Inferior parietal cortex (tissue), 1 donor: ENCODE results near the gene C20orf144.
A peak's percentile ranks its signal among the peaks of the same experiment; 100 is the strongest.

Source experiments
- DNase-seq: peaks from one replicate; pipeline ENCODE4 v3.0.0-alpha.2; 2016; ENCODE audit errors: extremely low spot score

The C20orf144 gene

DNA sequence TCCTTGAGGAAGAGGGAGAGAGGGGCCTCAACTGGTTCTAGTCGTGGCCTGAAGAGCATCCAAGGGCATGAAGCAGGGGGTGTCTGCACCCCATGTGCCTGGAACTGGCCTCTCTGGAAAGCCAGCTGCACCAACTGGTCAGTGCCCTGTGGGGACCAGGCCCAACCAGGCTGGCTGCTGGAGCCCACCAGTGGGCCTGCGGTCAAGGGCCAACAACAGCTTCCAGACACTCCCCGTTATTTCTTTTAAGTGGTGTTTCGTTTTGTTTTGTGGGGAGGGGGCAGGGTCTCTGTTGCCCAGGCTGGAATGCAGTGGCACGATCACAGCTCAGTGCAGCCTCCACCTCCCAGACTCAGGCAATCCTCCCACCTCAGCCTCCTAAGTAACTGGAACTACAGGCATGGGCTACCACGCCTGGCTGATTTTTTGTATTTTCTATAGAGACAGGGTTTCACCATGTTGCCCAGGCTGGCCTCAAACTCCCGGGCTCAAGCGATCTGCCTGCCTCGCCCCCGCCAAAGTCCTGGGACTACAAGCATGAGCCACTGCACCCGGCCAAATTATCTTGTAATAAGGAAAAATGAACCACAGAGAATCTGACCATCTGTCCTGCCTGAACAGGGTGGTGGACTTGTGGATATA, 11.9 kb upstream of the C20orf144 start:
- no peak for DNase-seq

DNA sequence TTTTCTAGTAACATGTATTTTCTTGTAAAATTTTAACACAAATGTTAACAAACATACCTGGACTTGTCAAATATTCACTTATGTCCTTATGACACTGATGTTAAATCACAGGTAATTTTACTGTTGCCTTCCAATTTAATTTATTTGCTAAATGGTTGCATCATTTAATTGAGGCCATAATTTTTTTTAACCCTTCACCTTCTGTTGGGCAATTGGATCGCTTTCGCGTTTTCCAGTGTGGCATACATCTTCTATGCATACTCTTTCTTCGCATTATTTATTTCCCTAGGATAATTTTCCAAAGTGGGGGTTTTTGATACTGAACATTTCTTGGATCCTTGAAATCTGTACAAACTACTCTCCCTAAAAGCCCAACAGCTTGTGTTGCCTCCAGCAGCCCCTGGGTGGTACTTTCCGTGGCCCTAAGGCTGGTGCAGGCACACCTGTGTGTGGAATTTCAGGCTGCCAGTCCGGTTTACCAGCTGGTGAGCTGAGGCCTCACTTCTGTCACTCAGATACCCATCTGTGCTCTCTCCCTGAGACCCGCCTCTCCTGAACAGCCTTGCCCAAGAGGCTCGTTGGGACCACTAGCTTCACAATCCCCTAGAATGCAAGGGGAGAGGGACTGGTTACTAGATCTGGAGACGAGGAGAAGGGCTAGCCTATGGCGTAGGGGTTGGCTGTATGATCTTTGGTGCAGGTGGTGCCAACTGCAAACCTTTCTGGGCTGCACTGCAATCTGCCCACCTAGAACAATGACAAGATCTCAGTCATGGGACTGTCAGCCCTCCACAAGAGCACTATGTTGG, 11.2 kb upstream of the C20orf144 start:
- no peak for DNase-seq

DNA sequence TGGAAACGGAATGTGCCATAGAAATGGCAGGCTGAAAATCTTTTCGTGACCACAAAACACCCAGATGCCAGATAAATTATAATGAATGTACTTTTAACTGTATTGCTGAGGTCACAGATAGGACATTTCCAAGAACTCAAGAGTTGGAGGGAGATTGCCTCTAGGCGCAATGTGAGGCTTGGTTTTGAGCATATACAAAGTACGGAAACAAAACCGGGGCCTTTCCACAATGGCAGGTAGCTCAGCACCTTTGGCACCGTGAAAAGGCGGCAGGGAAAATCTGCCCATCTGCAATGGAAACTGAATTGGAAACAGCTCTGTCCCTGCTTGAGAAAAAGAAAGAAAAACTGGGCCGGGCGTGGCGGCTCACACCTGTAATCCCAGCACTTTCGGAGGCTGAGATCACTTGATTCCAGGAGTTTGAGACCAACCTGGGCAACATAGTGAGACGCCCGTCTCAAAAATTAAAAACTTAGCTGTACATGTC, 10.5 kb upstream of the C20orf144 start:
- DNase-seq = no peak

DNA sequence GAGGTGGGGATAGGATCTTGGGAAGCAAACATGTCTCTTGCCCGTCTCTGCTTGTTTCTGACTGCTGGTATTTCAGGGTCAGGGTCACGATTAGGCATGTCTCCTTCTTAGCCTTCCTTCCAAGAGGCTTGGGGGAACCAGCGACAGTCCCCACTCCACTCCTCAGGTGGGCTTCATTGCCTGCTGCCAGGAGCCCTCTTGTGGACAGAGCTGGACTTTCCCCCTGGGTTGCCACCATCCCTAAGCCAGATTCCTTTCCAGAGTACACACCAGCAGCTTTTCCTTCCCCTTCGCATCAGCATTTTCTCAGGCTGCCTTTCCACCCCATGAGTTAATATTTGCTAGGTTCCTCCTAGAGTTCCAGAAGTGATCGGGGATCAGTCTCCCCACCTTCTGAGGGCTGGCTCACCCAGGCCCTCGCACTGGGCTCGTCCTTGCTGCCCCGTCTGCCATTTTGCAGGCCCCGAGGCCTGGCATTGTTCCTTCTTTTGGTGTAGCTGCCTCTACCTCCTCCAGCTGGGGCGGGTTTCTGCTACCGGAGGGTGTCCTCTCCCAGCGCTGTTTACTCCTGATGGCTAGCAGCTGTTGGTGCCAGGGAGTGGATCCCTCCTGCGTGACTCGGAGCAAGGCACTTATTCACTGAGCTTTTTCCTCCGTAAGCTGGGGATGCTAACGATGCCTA, 8.8 kb upstream of the C20orf144 start:
- peak; percentile 72 for DNase-seq

DNA sequence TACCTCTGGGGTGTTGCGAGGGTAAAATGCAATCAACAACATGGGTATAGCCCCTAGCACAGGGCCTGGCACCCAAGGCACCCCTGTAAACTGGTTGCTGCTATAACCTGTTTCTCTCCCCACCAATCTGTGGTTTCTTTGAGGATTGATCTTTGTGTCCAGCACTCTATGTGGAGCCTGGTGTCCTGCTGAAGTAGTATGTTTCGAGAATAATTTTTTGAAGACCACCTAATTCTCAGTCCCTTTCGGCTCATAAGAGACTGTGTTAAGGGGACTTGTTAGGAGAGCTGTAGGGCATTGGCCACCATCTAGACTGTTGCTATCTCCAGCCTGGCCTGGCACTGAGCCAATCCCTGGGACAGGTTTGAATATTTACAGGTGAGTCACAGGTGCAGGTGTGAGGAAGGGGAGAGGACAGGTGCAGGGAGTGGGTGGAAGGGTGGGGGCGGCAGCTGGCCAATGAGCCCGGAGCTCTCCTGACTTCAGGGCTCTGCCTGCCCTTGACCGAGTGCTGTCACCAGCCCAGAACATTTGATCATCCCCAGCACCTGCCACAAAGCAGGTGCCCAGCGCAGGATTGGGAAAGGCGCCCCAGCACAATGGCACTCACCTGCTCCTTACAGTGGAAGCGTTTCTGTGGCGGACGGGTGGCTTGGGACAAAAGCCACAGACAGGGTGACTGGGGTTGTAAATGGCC, 8.1 kb upstream of the C20orf144 start:
- DNase-seq = no peak

DNA sequence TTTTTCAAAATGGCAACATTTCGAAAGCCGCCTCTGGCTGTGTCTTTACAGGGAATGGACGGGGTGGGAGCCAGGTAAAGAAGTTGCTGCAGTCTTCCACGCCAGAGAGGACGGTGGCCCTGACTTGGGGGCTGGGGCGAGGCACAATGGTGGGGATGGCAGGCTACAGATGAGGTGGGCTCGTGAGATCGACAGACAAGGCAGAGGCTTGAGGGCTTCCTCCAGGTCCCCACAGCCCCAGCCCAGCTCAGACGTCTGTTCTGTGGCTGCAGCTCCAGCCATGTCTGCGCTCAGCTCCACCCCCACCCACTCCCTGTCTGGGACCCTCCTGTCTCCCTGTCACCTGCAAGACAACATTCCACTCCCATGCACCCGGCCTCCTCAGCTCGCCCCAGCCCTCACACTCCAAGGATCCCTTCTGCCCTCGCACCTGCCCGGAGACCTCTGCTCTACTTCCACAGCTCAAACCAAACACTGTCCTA, 7.4 kb upstream of the C20orf144 start:
- DNase-seq = no peak

DNA sequence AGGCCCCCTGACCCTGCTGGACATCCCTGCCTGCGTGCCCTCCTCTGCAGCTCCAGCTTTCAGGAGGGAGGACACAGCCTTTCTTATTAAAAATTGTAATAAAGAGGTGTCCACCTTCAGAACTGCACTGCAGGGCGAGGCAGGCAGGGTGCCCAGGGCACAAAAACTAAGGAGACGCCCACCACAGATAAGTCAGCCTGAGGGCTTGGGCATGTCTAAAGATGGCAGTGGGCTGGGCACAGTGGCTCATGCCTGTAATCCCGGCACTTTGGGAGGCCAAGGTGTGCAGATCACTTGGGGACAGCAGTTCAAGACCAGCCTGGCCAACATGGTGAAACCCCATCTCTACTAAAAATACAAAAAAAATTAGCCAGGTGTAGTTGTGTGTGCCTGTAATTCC, 7.0 kb upstream of the C20orf144 start:
- DNase-seq = no peak

DNA sequence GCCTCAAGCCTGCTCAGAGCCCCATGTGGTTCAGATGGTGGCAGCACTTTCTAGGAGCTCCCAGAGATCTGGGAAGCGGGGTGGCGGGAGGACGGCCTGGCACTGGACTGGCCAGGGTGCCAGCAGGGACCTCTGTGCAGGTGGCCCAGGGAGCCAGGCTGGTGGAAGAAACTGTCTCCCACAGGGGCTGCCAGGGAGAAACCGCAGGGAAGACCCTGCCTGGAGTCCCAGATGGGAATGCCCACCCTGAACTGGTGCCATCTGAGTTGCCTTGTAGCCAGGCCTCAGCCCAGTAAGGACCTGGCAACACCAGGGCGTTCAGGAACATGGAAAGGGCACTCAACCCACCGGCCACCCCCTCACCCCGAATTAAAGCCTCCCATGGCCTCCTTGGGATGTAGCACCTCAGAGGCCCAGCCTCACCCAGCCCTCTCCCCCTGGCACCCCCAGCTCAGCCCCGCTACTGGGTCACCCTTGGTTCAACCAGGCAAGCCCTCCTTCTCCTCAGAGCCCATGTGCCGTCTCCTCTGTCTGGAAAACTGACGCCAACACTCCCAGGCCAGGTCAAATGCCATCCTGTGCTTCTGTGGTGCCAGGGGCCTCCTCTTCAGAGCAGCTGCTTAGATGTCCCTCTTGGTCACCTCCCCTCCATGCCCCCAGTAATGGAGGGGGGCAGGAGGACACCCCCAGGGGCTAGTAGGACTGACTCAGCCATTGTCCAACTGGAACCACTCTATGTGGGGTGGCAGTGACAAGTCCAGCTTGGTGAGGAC, 5.9 kb upstream of the C20orf144 start:
- DNase-seq = no peak

DNA sequence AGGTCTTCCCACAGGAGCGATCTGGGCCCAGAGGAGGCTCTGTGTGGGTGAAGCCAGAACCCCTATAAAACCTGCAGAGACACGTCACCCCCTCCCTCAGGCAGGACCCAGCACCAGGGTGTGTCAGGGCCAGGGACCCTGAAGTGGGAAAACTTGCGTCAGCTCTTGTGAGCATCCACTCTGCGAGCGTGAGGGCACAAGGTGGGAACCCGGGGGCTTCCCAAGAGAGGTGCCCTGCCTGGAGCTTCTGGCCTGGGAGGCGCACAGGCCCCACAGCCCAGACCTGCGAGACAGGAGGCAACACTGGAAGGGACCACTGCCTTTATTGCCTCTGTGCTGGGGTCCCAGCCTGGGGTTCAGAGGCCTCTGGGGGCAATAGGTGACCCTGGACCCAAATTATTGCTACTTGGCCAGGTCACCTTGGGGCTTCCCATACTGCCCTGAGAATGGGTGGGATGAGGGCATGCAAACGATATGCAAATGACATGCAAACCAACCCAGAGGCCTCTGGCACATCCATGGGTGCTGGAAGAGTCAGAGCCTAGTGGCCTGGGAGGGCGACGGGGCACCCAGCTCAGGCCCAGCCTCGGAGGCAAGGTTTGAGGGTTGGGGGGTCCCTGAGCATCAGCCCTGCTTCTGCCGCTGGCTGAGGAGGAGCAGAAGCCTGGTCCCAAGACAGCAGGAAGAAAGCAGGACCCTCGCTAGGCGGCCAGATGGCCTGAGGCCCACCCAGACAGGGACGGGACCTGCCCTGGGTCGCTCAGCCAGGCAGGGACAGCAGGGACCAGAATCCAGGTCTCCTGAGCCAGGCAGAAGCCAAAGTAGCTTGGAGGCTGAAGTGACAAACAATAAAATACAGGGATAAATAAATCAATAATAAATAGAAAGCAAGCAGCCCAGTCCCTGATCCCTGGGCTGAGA, 5.1 kb upstream of the C20orf144 start:
- DNase-seq = no peak

DNA sequence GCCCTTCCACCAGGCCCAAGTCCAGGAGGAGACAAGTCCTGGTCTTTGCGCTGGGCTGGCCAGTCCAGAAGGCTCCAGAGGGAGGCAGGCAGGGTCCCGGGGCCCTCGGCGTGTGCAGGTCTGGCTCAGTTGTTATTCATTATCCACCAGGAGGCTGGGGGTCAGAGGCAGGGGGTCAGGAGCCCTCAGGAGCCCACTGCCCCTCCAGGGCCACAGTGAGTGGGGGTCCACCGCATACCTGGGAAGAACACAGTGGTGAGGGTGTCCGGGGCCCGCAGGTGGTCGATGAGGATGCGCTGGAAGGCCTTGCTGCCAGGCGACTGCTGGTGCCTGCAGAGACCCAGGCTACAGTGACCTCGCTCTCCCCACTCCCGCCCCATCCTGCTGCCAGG, 4.4 kb upstream of the C20orf144 start:
- DNase-seq = no peak

DNA sequence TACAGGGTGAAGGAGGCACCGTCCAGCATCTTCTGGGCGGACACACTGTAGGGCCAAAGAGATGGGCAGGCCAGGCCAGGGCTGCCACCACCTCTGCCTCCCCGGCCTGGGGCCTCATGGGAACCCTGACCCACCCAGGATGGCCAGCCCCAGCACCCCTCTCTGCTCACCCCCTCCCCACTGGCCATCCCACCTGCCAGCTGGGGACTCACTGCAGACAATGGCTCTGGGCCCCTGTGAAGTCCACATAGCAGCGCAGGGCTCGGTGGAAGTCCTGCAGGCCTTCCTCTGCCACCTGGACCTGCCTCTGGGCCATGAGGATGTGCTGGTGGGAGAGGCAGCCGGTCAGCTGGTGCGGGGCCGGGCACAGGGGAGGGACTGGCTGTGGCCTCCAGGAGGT, 3.6 kb upstream of the C20orf144 start:
- no peak for DNase-seq

DNA sequence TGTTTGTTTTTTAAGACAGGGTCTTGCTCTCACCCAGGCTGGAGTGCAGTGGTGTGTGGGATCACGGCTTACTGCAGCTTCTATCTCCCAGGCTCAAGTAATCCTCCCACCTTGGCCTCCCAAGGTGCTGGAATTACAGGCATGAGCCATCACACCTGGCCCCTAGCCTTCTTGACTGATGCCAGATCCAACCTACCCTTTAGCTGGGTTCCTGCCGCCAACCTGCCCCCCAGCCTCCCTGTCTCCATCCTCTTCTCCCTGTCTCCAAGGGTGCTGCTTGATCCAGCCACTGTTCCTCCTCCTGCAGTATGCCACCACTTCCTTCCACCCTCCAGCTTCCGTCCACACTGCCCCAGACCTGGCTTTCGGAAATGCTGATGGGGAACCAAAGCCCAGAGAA, 3.2 kb upstream of the C20orf144 start:
- no peak for DNase-seq

DNA sequence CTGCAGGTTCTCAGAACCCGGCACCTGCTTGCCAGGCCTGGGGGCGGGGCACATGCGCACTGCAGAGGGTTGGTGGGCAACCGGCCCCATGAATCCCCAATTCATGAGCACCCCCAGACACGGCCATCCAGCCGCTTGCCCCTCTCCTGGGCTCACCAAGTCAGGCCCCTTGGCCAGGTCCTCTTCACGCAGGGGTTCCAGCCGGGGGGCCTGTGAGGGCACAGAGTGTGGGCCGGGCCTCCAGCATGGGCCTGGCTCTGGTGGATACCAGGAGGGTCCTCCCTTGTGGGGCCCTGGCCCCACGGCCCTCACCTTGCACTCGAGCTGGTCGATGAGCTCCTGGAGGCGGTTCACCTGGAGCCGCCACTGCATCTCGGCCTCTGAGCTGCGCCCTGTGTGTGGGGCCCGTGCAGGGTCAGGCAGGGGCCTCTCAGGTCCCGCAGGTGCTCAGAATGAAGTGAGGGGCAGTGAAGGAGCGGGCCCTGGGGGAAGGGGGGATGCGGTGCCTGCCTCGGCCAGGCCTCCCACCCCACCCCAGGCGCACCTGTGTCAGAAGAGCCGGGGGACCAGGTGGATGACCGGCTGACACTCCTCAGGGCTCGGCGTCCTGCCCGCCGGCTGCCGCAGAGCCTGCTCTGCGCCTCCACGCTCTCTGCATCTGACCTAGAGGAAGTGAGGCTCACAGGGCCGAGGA, 2.6 kb upstream of the C20orf144 start:
- DNase-seq = no peak

DNA sequence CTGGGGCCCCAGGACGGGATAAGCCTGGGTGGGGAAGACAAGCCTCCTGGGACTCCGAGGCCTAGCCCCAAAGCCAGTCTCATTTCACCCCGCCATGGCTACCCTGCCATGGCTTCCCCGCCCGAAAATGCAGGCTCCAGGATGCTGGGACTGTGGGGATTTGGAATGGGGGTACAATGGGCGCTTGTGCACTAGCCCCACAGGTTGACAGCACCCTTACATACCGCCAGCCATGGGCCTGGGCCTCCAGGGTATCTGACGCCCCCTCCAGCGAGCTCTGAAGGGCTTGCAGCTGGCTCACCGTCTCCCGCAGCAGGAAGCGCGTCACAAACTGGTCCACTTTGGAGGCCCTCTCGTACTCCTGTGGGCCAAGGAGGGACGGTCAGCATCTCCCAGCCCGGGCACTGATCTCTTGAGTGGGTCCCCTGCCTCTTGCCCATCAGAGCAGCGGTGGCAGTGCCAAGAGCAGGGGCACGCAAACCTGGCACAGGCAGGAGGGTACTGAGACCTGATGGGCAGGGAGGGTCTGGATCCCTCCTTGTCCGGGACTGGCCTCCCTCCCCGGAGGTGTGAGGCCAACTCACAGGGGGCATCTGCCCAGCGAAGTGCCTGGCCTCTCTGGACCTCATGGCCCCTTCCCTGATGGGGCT, 2.0 kb upstream of the C20orf144 start:
- DNase-seq = no peak

DNA sequence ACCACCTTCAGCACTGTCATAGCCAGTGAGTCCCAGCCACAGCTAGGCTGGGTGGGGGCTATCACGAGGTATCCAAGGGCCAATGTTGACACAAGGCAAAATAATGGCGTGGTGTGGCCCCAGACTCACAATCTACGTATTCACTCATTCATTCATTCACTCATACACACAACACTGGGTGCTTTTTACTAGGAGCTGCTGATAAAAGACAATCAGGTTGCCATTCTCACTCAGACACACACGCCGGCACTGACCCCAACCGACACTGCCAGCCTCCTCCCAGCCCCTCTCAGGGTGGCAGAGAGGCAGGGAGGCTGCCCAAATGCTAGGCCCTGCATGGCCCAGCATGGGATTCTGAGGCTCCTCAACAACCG, 1.5 kb upstream of the C20orf144 start:
- no peak for DNase-seq

DNA sequence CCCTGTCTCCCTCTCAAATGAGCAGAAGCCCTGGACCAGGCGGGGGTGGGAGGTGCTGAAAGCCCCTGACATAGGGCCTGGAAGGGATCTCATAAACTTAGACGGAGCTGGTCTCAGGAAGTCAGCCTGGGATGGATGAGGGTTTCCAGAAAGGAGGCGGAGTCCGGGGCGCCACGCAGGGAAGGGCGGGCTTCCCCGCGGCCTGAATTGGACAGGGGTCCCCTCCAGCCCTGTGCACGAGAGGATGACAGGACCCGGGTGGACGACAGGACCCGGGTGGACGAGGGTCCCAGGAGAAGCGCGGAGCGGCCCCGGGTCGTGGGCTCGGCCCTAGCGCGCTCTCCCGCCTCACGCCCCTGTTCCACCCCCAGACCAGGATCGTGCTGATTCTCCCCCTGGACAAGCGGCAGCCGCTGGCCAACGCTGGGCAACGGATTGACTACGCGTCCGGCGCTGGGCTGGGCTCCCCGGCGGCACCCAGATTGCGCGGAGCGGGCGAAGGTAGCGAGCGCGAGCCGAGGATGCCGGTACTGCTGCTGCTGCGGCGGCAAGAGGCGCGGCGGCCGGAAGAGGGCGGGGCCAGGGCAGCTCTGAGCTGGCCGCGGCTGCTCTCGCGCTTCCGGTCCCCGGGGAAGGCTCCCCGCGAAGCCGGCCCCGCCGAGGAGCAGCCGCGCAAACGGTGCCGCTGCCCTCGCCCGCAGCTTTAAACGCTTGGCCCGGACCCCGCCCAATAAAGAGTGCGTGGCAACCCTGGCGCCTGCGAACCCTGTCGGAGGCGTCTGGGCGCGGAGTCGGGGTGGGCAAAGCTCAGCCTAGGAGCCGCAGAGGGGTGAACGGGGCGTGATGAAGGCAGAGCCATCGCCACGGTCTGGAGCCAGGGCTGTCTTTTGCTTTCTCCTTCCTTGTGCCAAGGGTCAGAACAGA, 1.3 kb downstream of the C20orf144 start:
- peak; percentile 74 for DNase-seq

DNA sequence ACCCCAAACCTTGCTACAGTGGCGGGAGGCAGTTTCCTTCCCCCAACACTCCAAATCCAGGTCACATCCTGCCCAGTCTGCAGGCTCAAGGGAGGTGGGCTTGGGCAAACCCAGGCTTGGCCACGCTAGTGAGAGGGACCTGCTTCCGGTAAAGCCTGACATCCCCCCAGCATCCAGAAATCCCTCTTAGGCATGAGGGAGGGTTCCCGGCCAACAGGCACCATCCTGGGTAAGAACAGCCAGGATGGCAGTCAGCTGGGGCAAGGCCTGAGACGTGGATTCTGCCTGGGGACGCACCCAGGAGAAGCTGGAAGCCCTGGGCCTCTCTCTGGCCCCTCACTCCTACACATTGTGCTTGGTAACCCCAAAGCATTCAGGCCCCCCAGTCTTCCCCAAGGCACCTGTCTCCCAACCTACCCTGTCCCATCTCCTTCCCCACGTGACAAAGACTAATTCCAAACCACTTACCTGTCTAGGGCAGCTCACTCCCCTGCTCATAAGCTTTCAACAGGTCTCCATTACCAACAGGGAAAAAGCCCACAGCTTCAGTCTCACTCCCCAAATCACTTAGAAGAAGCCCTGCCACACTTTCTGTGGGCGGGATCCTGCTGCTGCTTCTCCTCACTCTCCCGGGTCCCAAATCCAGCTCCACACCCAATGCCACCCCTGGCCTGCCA, 2.1 kb downstream of the C20orf144 start:
- DNase-seq = no peak
